HG03108 (cell line): ENCODE measurements around the gene IL18RAP.

Experiments used
- ATAC-seq: cut with Tn5 transposase; IDR thresholded peaks from one replicate; pipeline ENCODE4 v1.9.1; 2021; ENCODE audit warnings: moderate library complexity; ENCODE audit not compliant: unreplicated experiment

IL18RAP gene

GRCh38 chr2:102421890-102422759, 835 bp upstream of the IL18RAP start:
- ATAC-seq, result no peak

GRCh38 chr2:102423368-102423767, 408 bp downstream of the IL18RAP start:
- ATAC-seq, result no peak

- peak; percentile 84 for ATAC-seq
Measured at GRCh38 chr2:102424754-102425153, 1.8 kb downstream of the IL18RAP start.

- no peak for ATAC-seq
Measured at GRCh38 chr2:102425441-102426132, 2.6 kb downstream of the IL18RAP start.

GRCh38 chr2:102427249-102427648, 4.3 kb downstream of the IL18RAP start:
- no peak for ATAC-seq

- ATAC-seq, result no peak
Measured at GRCh38 chr2:102428573-102428972, 5.6 kb downstream of the IL18RAP start.

GRCh38 chr2:102432386-102432785, 9.4 kb downstream of the IL18RAP start:
- no peak for ATAC-seq

- ATAC-seq, result no peak
Measured at GRCh38 chr2:102433973-102434654, 11.2 kb downstream of the IL18RAP start.

GRCh38 chr2:102434655-102435381, 11.9 kb downstream of the IL18RAP start:
- no peak for ATAC-seq

- no peak for ATAC-seq
Measured at GRCh38 chr2:102435741-102436140, 12.8 kb downstream of the IL18RAP start.

- ATAC-seq, result no peak
Measured at GRCh38 chr2:102436323-102436722, 13.4 kb downstream of the IL18RAP start.

GRCh38 chr2:102437122-102437521, 14.2 kb downstream of the IL18RAP start:
- no peak for ATAC-seq

- ATAC-seq, result no peak
Measured at GRCh38 chr2:102438111-102438510, 15.2 kb downstream of the IL18RAP start.

- no peak for ATAC-seq
Measured at GRCh38 chr2:102438578-102438977, 15.6 kb downstream of the IL18RAP start.

- ATAC-seq, result no peak
Measured at GRCh38 chr2:102439065-102439695, 16.2 kb downstream of the IL18RAP start.

- ATAC-seq, result no peak
Measured at GRCh38 chr2:102442967-102443828, 20.2 kb downstream of the IL18RAP start.

- no peak for ATAC-seq
Measured at GRCh38 chr2:102444233-102444632, 21.3 kb downstream of the IL18RAP start.

- no peak for ATAC-seq
Measured at GRCh38 chr2:102446936-102447335, 24.0 kb downstream of the IL18RAP start.

- no peak for ATAC-seq
Measured at GRCh38 chr2:102449370-102449974, 26.5 kb downstream of the IL18RAP start.
